Raji (cell line): ENCODE measurements around the gene SERPING1.

ENCODE experiments used
- POLR2A ChIP-seq: IDR thresholded peaks from 2 replicates; pipeline ENCODE4 v1.6.1; 2011; ENCODE audit warnings: low read depth, low read length, control low read depth; ENCODE audit not compliant: insufficient read depth

The SERPING1 gene

GRCh38 chr11:57618438-57618837, 21.0 kb downstream of the SERPING1 start:
- TF ChIP-seq POLR2A: no peak

- TF ChIP-seq POLR2A: no peak
Observed at GRCh38 chr11:57619331-57619730, 21.8 kb downstream of the SERPING1 start.

GRCh38 chr11:57620467-57620866, 23.0 kb downstream of the SERPING1 start:
- TF ChIP-seq POLR2A: no peak

GRCh38 chr11:57622263-57622662, 24.8 kb downstream of the SERPING1 start:
- TF ChIP-seq POLR2A: no peak

GRCh38 chr11:57624864-57625263, 27.4 kb downstream of the SERPING1 start:
- no peak for TF ChIP-seq POLR2A

- no peak for TF ChIP-seq POLR2A
Observed at GRCh38 chr11:57626895-57627294, 29.4 kb downstream of the SERPING1 start.

- no peak for TF ChIP-seq POLR2A
Observed at GRCh38 chr11:57630171-57630570, 32.7 kb downstream of the SERPING1 start.

- TF ChIP-seq POLR2A: no peak
Observed at GRCh38 chr11:57632116-57632515, 34.6 kb downstream of the SERPING1 start.

GRCh38 chr11:57633394-57634070, 36.0 kb downstream of the SERPING1 start:
- no peak for TF ChIP-seq POLR2A

GRCh38 chr11:57634311-57634710, 36.8 kb downstream of the SERPING1 start:
- TF ChIP-seq POLR2A: no peak

GRCh38 chr11:57635246-57635645, 37.8 kb downstream of the SERPING1 start:
- no peak for TF ChIP-seq POLR2A

- TF ChIP-seq POLR2A: no peak
Observed at GRCh38 chr11:57637626-57638004, 40.1 kb downstream of the SERPING1 start.

- TF ChIP-seq POLR2A: no peak
Observed at GRCh38 chr11:57638005-57638781, 40.7 kb downstream of the SERPING1 start.

- no peak for TF ChIP-seq POLR2A
Observed at GRCh38 chr11:57638811-57639320, 41.4 kb downstream of the SERPING1 start.

GRCh38 chr11:57639321-57640067, 42.0 kb downstream of the SERPING1 start:
- no peak for TF ChIP-seq POLR2A
